Parietal lobe (tissue), 1 donor: ENCODE data around the gene RPN2. TPM values are rescaled to one million over a fixed set of nuclear protein-coding genes. Genes with fewer than 3 reads are reported as not detected.

ENCODE experiments used
- total RNA-seq: library from RNA; depleted of rRNA; stranded (reverse); fragments of >200 nt; gene quantifications from one replicate; pipeline ENCODE4 v1.2.3, GENCODE V29; 2014

RPN2 gene
- total RNA-seq, result 129 TPM

GRCh38 chr20:37178839-37179682 is at the start of gene RPN2, which contains the start of gene MROH8:
Gene RPN2, plus strand, starts transcription at chr20:37179330. Its CDS starts 27 bp downstream, at chr20:37179357.
Gene MROH8, minus strand, starts transcription at chr20:37179548.

GRCh38 chr20:37261714-37262113 is 82.6 kb downstream of the RPN2 start, which contains the start of gene GHRH:
Gene GHRH, minus strand, starts transcription at chr20:37261814. Its CDS starts 4,925 bp downstream, at chr20:37256889.

Other genes with a start within 250 kb of the RPN2 start
- 38.8 TPM for gene SAMHD1, start 227.6 kb upstream of the RPN2 start, total RNA-seq
- gene RBL1, start 83.3 kb upstream of the RPN2 start, total RNA-seq, result 25.0 TPM
- 4.4 TPM for gene MROH8, start 218 bp downstream of the RPN2 start, total RNA-seq
- not detected for gene GHRH, start 82.5 kb downstream of the RPN2 start, total RNA-seq
- 13.1 TPM for gene MANBAL, start 110.3 kb downstream of the RPN2 start, total RNA-seq
- 34.4 TPM for gene SRC, start 166.8 kb downstream of the RPN2 start, total RNA-seq